Caco-2 (cell line): ENCODE results near the gene SORBS1. TPM values are rescaled to one million over a fixed set of nuclear protein-coding genes. Genes with fewer than 3 reads are reported as not detected.

Experiments
- BruUV-seq: library from RNA; stranded (reverse); fragments of 400-500 nt; replicated peaks from 2 replicates; lab custom pipeline; 2021; lab: Mats Ljungman, UMichigan
- CTCF ChIA-PET: fragments of 300-600 bp; sonication (Branson Sonifier 250); formaldehyde crosslinking; loops from one replicate; lab custom pipeline; 2022; ENCODE audit warnings: antibody characterized with exemption; lab: Charles Lee
- POLR2A ChIA-PET: fragments of 300-600 bp; sonication (Branson Sonifier 250); formaldehyde crosslinking; loops from one replicate; lab custom pipeline; 2022; ENCODE audit warnings: antibody characterized with exemption; lab: Charles Lee
- DNase-seq, 2 experiments: peaks; one replicate each; pipeline versions ENCODE4 v3.0.0 to v3.0.0-alpha.2; 2020 to 2022
- H3K27me3 ChIP-seq: replicated peaks from 2 replicates; pipeline ENCODE4 v1.6.0; 2011; ENCODE audit warnings: low read length; ENCODE audit not compliant: control insufficient read depth, insufficient read depth
- H3K36me3 ChIP-seq: 2 replicates; pipeline ENCODE4 v1.5.1; 2011; ENCODE audit warnings: low read length; ENCODE audit not compliant: control insufficient read depth, insufficient read depth
- H3K4me1 ChIP-seq: fragments of 250-450 bp; sonication (Bioruptor Pico); 2 replicates; pipeline ENCODE4 v1.5.1; 2020; ENCODE audit warnings: mild to moderate bottlenecking
- H3K4me3 ChIP-seq: 2 replicates; pipeline ENCODE4 v1.5.1; 2011; ENCODE audit warnings: low read depth, mild to moderate bottlenecking, control low read depth, low read length
- H3K9me3 ChIP-seq: fragments of 250-450 bp; sonication (Bioruptor Pico); 2 replicates; pipeline ENCODE4 v1.5.1; 2020; ENCODE audit warnings: mild to moderate bottlenecking, moderate library complexity
- H3K27ac Mint-ChIP-seq: one replicate; pipeline ENCODE4 v1.8.0; 2022; ENCODE audit warnings: mixed read lengths; ENCODE audit not compliant: unreplicated experiment
- H3K27me3 Mint-ChIP-seq: one replicate; pipeline ENCODE4 v1.8.0; 2022; ENCODE audit warnings: mixed read lengths; ENCODE audit not compliant: insufficient read depth, unreplicated experiment
- H3K36me3 Mint-ChIP-seq: one replicate; pipeline ENCODE4 v1.8.0; 2022; ENCODE audit warnings: mild to moderate bottlenecking, mixed read lengths; ENCODE audit not compliant: insufficient read depth, unreplicated experiment
- H3K4me1 Mint-ChIP-seq: one replicate; pipeline ENCODE4 v1.8.0; 2022; ENCODE audit warnings: low read depth, mixed read lengths; ENCODE audit not compliant: unreplicated experiment
- H3K4me3 Mint-ChIP-seq: one replicate; pipeline ENCODE4 v1.8.0; 2022; ENCODE audit warnings: mild to moderate bottlenecking, moderate library complexity, mixed read lengths; ENCODE audit not compliant: unreplicated experiment
- H3K9me3 Mint-ChIP-seq: one replicate; pipeline ENCODE4 v1.8.0; 2022; ENCODE audit warnings: mixed read lengths; ENCODE audit not compliant: unreplicated experiment
- intact Hi-C: fragments of 100-400 bp; cut with micrococcal nuclease; formaldehyde crosslinking; loops from one replicate; pipeline ENCODE4 v1.10.0; 2022; ENCODE audit not compliant: unreplicated experiment
- total RNA-seq: library from RNA; stranded (reverse); gene quantifications from 2 replicates; pipeline ENCODE4 v1.2.3, GENCODE V29; 2022
- TF ChIP-seq, protein P1 (sequence below), 2 experiments: fragments of 200-600 bp in 1 of 2; IDR thresholded peaks; 1 replicate in 1 of 2; 2 replicates in 1 of 2; pipeline versions ENCODE4 v1.5.1 to v1.8.0; 2011 to 2022; ENCODE audit warnings: antibody characterized with exemption in 1 of 2, control low read depth in 1 of 2, inconsistent platforms in 1 of 2, low read depth in 1 of 2, low read length in 1 of 2, mild to moderate bottlenecking in 1 of 2, moderate library complexity in 1 of 2; ENCODE audit not compliant: insufficient read depth in 1 of 2, severe bottlenecking in 1 of 2, unreplicated experiment in 1 of 2

SORBS1 gene
- total RNA-seq, 1 experiment from 2014 or later = 39.3 TPM

GRCh38 chr10:95500097-95500496, 61.1 kb downstream of the SORBS1 start:
- no peak for DNase-seq
- intact Hi-C loops = no loop called here
- Mint-ChIP-seq H3K27ac (peak overlapping the region; percentile 20), H3K9me3 (no peaks in the 10 kb centered on the region), H3K36me3 (peaks cover 16% of the 10 kb centered on the region), H3K27me3 (no peaks in the 10 kb centered on the region), H3K4me3 (no peak overlapping the region), H3K4me1 (peaks cover 35% of the 10 kb centered on the region)
- TF ChIP-seq, protein P1, sequence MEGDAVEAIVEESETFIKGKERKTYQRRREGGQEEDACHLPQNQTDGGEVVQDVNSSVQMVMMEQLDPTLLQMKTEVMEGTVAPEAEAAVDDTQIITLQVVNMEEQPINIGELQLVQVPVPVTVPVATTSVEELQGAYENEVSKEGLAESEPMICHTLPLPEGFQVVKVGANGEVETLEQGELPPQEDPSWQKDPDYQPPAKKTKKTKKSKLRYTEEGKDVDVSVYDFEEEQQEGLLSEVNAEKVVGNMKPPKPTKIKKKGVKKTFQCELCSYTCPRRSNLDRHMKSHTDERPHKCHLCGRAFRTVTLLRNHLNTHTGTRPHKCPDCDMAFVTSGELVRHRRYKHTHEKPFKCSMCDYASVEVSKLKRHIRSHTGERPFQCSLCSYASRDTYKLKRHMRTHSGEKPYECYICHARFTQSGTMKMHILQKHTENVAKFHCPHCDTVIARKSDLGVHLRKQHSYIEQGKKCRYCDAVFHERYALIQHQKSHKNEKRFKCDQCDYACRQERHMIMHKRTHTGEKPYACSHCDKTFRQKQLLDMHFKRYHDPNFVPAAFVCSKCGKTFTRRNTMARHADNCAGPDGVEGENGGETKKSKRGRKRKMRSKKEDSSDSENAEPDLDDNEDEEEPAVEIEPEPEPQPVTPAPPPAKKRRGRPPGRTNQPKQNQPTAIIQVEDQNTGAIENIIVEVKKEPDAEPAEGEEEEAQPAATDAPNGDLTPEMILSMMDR (IDR thresholded peaks at IDR 0.05; ENCODE audit: insufficient read depth in 1 of 2, low read depth in 1 of 2, low read length in 1 of 2, severe bottlenecking in 1 of 2, unreplicated experiment in 1 of 2) = no peak
- H3K4me3 ChIP-seq = no peak overlapping the region
- no peaks in the 10 kb centered on the region for H3K36me3 ChIP-seq
- H3K27me3 ChIP-seq = no peaks in the 10 kb centered on the region
- ChIA-PET CTCF (no interaction called here), POLR2A (no interaction called here)
- peaks cover 46% of the 10 kb centered on the region for H3K4me1 ChIP-seq
- no peaks in the 10 kb centered on the region for H3K9me3 ChIP-seq
- no TSS peak for BruUV-seq

DNA sequence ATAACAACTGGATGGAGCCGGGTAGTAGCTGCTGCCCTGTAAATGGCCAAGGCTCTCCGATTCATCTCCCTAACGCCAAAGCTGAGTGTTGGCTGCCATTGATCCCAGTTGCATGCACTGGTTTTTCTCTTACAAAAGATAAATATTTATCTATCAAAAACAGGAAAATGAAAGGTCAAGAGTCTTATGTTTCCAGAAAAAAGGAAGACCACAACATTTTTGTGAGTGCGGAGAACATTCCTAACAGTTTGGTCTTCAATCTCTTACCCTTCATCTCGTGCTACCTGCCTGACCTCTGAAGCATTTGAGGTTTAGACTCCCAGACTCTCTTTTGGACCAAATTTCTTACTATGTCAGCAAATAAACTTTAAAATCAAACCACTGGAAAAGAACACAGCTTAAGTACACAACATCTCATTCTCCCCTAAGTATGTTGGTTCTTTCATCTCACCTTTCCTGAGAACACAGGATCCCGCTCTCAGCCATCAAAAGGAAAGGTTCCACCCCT, 61.6 kb downstream of the SORBS1 start:
- peak overlapping the region; percentile 20 for H3K27ac Mint-ChIP-seq
- BruUV-seq = no TSS peak
- Histone ChIP-seq H3K9me3 (no peaks in the 10 kb centered on the region), H3K4me3 (no peak overlapping the region), H3K4me1 (peaks cover 44% of the 10 kb centered on the region), H3K27me3 (no peaks in the 10 kb centered on the region), H3K36me3 (no peaks in the 10 kb centered on the region)
- ChIA-PET POLR2A (no interaction called here), CTCF (interaction anchor here (0.9 kb wide), 1 partner anchor 19 kb away, joined by 3 read pairs; no protein-coding TSS in a partner anchor)
- H3K27me3 Mint-ChIP-seq = no peaks in the 10 kb centered on the region
- no peak overlapping the region for H3K4me3 Mint-ChIP-seq
- TF ChIP-seq, protein P1 (IDR thresholded peaks at IDR 0.05; ENCODE audit: insufficient read depth in 1 of 2, low read depth in 1 of 2, low read length in 1 of 2, severe bottlenecking in 1 of 2, unreplicated experiment in 1 of 2) = no peak
- H3K9me3 Mint-ChIP-seq = no peaks in the 10 kb centered on the region
- H3K4me1 Mint-ChIP-seq = peaks cover 35% of the 10 kb centered on the region
- peaks cover 16% of the 10 kb centered on the region for H3K36me3 Mint-ChIP-seq
- intact Hi-C loops = no loop called here
- no peak for DNase-seq

DNA sequence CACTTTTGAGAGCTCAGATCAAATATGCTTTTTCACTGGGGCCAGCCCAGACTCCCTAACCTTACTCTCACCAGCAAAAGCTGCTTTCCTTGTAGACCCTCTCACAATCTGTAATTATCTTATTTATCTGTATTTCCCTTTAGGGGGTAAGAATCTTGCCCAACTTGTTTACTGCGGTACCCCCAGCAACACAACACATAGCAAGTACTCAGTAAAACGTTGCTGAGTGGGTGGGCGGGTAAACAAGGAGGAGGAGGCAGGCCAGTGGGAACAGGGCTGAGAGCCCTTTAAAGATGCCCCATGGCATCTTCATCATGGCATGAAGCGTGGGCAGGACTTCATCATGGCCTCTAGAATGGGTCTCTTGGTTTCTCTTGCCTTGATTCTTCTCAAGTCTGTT, 64.2 kb downstream of the SORBS1 start:
- no peaks in the 10 kb centered on the region for H3K9me3 Mint-ChIP-seq
- Histone ChIP-seq H3K27me3 (no peaks in the 10 kb centered on the region), H3K36me3 (peaks cover 1% of the 10 kb centered on the region; the same call in 1 of the 2 replicates), H3K4me3 (no peak overlapping the region), H3K9me3 (no peaks in the 10 kb centered on the region), H3K4me1 (peaks cover 27% of the 10 kb centered on the region)
- ChIA-PET POLR2A (interaction anchor here (1.3 kb wide), 1 partner anchor 16 kb away, joined by 4 read pairs; no protein-coding TSS in a partner anchor), CTCF (no interaction called here)
- TF ChIP-seq, protein P1 (IDR thresholded peaks at IDR 0.05; ENCODE audit: insufficient read depth in 1 of 2, low read depth in 1 of 2, low read length in 1 of 2, severe bottlenecking in 1 of 2, unreplicated experiment in 1 of 2) = no peak
- H3K36me3 Mint-ChIP-seq = peaks cover 16% of the 10 kb centered on the region
- DNase-seq = no peak
- no peak overlapping the region for H3K4me3 Mint-ChIP-seq
- no peaks in the 10 kb centered on the region for H3K27me3 Mint-ChIP-seq
- peaks cover 28% of the 10 kb centered on the region for H3K4me1 Mint-ChIP-seq
- intact Hi-C loops = no loop called here
- no TSS peak for BruUV-seq
- peak overlapping the region; percentile 51 for H3K27ac Mint-ChIP-seq
